ENCODE data around the gene OR4S1. TPM values are rescaled to one million over a fixed set of nuclear protein-coding genes. Genes with fewer than 3 reads are reported as not detected.
"Not testable (repeated sequence)": the region's sequence is repeated elsewhere in the genome, so short reads cannot be mapped to it uniquely, and the experiment has no call there.

Gene OR4S1
- total and polyA plus RNA-seq, 12 donors, result not detected

- H3K4me1 ChIP-seq (replicated peaks in 1 of 2), result no peaks in the 10 kb centered on the region
- 10 to 36% (median 21%) methylated on average over 1 of the region's 1 CpG for WGBS, 4 donors
- DNase-seq, result no peak
- no peaks in the 10 kb centered on the region for H3K9me3 ChIP-seq (replicated peaks in 1 of 3)
- H3K27me3 ChIP-seq, result no peaks in the 10 kb centered on the region
- intact Hi-C loops (cut with DNase I), result no loop called here
- no peak overlapping the region for H3K4me3 ChIP-seq
- no peak overlapping the region for H3K27ac ChIP-seq
- TF ChIP-seq CTCF (IDR thresholded peaks at IDR 0.05), result no peak
- no peak for TF ChIP-seq POLR2A (IDR thresholded peaks at IDR 0.05)
- no peaks in the 10 kb centered on the region for H3K36me3 ChIP-seq (replicated peaks in 1 of 2)
Observed at GRCh38 chr11:48272606-48273005, 33.4 kb upstream of the OR4S1 start.

GRCh38 chr11:48307760-48308386 lies 1.9 kb downstream of the OR4S1 start:
- peak; percentile 56 to 83 (median 66) for DNase-seq
- Histone ChIP-seq H3K36me3 (replicated peaks in 1 of 2) (no peaks in the 10 kb centered on the region), H3K9me3 (replicated peaks in 1 of 3) (no peaks in the 10 kb centered on the region), H3K27me3 (no peaks in the 10 kb centered on the region), H3K4me3 (no peak overlapping the region), H3K27ac (no peak overlapping the region), H3K4me1 (replicated peaks in 1 of 2) (no peaks in the 10 kb centered on the region)
- TF ChIP-seq POLR2A (IDR thresholded peaks at IDR 0.05) (no peak), CTCF (IDR thresholded peaks at IDR 0.05) (peak; percentile 52 to 79 (median 69))
- intact Hi-C loops (cut with DNase I), result no loop called here
- WGBS, 4 donors, result 19 to 24% (median 23%) methylated on average over 5 of the region's 5 CpGs

- DNase-seq; H3K27me3 ChIP-seq; H3K4me3 ChIP-seq; H3K27ac ChIP-seq; H3K9me3 ChIP-seq (replicated peaks in 1 of 3); H3K36me3 ChIP-seq (replicated peaks in 1 of 2); intact Hi-C loops (cut with DNase I); H3K4me1 ChIP-seq (replicated peaks in 1 of 2): not testable (repeated sequence)
- WGBS, 4 donors, result 28 to 67% (median 50%) methylated on average over 2 of the region's 2 CpGs
Observed at GRCh38 chr11:48313590-48313989, 7.6 kb downstream of the OR4S1 start.

- 72 to 94% (median 85%) methylated on average over 2 of the region's 2 CpGs for WGBS, 4 donors
- H3K4me3 ChIP-seq; DNase-seq; intact Hi-C loops (cut with DNase I); H3K27me3 ChIP-seq; H3K36me3 ChIP-seq (replicated peaks in 1 of 2); H3K4me1 ChIP-seq (replicated peaks in 1 of 2); H3K27ac ChIP-seq; H3K9me3 ChIP-seq (replicated peaks in 1 of 3): not testable (repeated sequence)
Observed at GRCh38 chr11:48319813-48320212, 13.8 kb downstream of the OR4S1 start.

GRCh38 chr11:48324620-48325019 lies 18.6 kb downstream of the OR4S1 start, which contains the start of gene OR4C3:
Gene OR4C3 (plus strand): TSS chr11:48324920. CDS start chr11:48325022, 102 bp downstream.
- DNase-seq; H3K36me3 ChIP-seq (replicated peaks in 1 of 2); H3K4me1 ChIP-seq (replicated peaks in 1 of 2); H3K27me3 ChIP-seq; H3K9me3 ChIP-seq (replicated peaks in 1 of 3); H3K4me3 ChIP-seq; intact Hi-C loops (cut with DNase I); H3K27ac ChIP-seq: not testable (repeated sequence)

- no peak overlapping the region for H3K4me3 ChIP-seq
- no peaks in the 10 kb centered on the region for H3K36me3 ChIP-seq (replicated peaks in 1 of 2)
- intact Hi-C loops (cut with DNase I), result no loop called here
- H3K9me3 ChIP-seq (replicated peaks in 1 of 3), result no peaks in the 10 kb centered on the region
- H3K4me1 ChIP-seq (replicated peaks in 1 of 2), result no peaks in the 10 kb centered on the region
- no peak for DNase-seq
- WGBS, 4 donors, result 30 to 57% (median 48%) methylated on average over 2 of the region's 2 CpGs
- no peak for TF ChIP-seq CTCF (IDR thresholded peaks at IDR 0.05)
- no peak for TF ChIP-seq POLR2A (IDR thresholded peaks at IDR 0.05)
- no peaks in the 10 kb centered on the region for H3K27me3 ChIP-seq
- no peak overlapping the region for H3K27ac ChIP-seq
Observed at GRCh38 chr11:48341466-48341865, 35.4 kb downstream of the OR4S1 start.

GRCh38 chr11:48342505-48342904 lies 36.5 kb downstream of the OR4S1 start:
- intact Hi-C loops (cut with DNase I); H3K36me3 ChIP-seq (replicated peaks in 1 of 2); DNase-seq; H3K4me3 ChIP-seq; H3K4me1 ChIP-seq (replicated peaks in 1 of 2); H3K27me3 ChIP-seq; H3K9me3 ChIP-seq (replicated peaks in 1 of 3); H3K27ac ChIP-seq: not testable (repeated sequence)
- WGBS, 4 donors, result 47 to 59% (median 57%) methylated on average over 2 of the region's 2 CpGs

GRCh38 chr11:48346286-48346685 lies 40.3 kb downstream of the OR4S1 start:
- intact Hi-C loops (cut with DNase I); H3K27ac ChIP-seq; H3K9me3 ChIP-seq (replicated peaks in 1 of 3); H3K36me3 ChIP-seq (replicated peaks in 1 of 2); H3K4me3 ChIP-seq; H3K27me3 ChIP-seq; DNase-seq; H3K4me1 ChIP-seq (replicated peaks in 1 of 2): not testable (repeated sequence)
- 67 to 73% (median 71%) methylated on average over 1 to 5 of the region's 5 CpGs for WGBS, 4 donors

All from adrenal gland (tissue), 12 donors.